HG03159 (cell line): Measurements from ENCODE around the gene TXNRD1.
"Not testable (repeated sequence)": the region's sequence is repeated elsewhere in the genome, so short reads cannot be mapped to it uniquely, and the experiment has no call there.

Experiments used
- ATAC-seq: cut with Tn5 transposase; IDR thresholded peaks from one replicate; pipeline ENCODE4 v1.9.1; 2021; ENCODE audit warnings: mild to moderate bottlenecking, moderate library complexity; ENCODE audit not compliant: unreplicated experiment

The TXNRD1 gene

DNA sequence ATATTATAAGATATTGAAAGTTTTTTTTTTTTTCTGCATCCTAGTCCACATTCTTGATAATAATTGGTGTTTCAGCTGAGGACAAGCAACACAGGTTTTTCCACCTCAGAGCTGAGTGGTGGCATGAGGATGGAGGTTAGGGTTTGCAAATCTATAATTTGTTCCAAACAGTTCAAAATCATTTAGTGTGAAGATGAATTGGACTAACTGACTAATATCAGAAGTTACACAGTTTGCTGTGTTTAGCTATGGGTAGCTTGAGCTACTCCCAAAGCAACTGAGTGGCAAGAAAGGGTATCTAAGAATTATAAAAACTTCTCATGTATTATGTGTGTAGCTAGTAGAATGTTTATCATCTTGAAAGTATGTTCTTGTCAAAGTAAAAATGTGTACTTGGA is 105.0 kb downstream of the TXNRD1 start:
- ATAC-seq: no peak

DNA sequence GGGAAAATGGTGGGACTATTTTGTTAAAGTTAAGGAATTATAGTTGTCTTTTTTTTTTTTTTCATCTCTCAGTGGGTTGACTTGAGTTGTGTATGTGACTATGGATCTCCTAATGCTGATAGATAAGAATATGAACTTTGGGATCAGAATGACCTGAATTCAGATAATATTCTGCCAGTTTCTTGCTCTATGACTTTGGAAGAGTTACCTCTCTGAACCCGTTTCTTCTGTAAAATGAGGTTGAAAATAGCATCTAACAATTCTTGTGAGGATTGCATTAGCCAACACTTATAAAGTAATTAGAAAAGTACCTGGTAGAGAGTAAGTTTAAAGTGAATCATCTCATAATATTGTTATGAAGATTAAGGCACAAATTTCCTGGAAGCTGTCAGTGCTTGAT is 106.4 kb downstream of the TXNRD1 start:
- ATAC-seq: no peak

DNA sequence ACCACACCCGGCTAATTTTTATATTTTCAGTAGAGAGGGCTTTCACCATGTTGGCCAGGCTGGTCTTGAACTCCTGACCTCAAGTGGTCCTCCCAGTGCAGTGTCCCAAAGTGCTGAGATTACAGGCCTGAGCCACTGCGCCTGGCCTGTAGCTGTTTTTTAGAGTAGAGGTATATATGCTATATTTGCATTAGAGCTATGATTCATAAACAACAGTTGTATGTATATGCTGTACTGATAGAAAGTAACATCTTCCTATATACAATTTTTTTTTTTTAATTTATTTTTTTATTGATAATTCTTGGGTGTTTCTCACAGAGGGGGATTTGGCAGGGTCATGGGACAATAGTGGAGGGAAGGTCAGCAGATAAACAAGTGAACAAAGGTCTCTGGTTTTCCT is 107.0 kb downstream of the TXNRD1 start:
- not testable (repeated sequence) for ATAC-seq

DNA sequence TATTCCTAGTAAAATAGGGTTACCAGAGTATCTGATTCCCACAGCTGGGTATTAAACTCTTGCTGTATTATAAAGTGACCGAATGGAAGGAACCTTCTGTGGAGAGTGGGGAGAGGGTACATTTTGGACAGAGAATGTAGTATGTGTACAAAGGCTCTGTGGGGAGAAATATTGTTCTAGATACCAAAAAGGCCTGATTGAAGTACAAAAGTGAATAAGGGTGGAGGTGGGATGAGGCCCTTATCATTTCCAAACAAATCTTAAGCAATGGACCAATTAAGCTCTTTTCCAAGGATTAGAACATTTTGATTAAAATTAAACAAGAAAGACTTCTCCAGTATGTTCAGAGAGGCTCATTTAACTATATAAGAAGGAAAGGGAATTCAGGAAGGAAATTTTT is 108.3 kb downstream of the TXNRD1 start:
- ATAC-seq: no peak

DNA sequence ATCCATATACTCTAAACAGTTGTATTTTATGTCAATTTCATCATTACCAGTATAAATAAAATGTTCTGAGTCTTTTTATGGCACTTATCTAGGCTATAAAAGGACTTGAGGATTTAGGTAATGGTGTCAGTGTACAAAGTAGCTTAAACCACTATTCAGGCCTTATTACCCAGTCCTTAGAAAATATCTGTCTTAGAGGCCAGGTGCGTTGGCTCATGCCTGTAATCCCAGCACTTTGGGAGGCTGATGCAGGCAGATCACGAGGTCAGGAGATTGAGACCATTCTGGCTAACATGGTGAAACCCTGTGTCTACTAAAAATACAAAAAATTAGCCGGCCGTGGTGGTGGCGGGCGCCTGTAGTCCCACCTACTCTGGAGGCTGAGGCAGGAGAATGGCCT is 112.7 kb downstream of the TXNRD1 start:
- not testable (repeated sequence) for ATAC-seq

DNA sequence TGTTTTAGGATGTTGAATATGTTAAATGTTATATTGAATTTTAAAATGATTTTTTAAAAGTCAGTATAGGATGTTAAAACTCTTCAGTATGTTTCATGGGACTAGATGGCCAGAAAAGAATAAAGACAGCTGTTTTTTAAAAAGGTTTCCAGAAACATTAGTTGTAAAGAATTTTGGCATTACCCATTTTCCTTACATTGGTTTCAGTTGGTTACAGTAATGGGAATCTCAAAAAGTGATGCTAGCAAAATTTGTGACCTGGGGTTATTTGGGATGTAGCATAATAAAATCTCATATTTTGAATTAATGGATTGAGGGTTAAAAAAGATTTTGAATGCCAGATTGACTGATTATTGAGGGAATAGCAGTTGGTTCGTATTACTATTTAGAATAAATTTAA is 113.2 kb downstream of the TXNRD1 start:
- no peak for ATAC-seq

DNA sequence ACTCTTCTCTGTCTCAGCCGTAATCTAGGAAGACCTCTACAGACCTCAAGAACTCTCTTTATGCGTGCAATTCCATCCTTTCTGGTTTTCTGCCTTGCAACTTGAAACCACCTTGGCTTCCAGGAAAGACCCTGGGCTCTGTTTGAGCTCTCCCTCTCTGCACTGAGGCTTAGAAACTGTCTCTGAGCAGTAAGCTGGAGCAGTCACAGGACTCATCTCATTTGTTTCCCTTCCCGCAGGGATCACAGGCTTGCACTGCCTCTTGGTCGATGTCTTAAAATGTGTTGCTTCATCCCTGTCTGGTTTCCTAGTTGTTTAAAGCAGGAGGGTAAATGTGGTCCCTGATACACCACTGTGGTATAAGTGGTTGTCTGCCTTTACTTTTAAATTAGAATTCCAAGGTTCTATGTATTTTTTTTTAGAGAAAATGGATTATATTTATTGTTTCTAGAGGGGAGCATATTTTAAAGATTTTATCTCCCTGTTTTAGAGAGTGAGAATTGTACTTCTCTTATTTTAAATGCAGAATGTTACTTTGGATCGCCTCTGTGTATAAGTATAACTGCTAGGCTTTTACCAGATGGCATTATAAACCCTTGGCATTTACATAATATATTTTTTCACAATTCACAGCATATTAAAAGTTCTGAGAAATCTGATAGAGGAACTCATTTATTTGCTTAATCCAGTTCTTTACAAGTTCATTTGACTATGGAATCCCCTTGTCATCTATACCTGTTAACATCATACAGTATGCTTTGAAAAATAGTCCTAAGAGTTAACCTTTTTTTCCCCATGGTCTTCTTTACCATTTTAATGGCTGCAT is 114.3 kb downstream of the TXNRD1 start:
- no peak for ATAC-seq

GRCh38 chr12:104331376-104331775 is 115.8 kb downstream of the TXNRD1 start:
- no peak for ATAC-seq

GRCh38 chr12:104332273-104332672 is 116.7 kb downstream of the TXNRD1 start:
- ATAC-seq: not testable (repeated sequence)

DNA sequence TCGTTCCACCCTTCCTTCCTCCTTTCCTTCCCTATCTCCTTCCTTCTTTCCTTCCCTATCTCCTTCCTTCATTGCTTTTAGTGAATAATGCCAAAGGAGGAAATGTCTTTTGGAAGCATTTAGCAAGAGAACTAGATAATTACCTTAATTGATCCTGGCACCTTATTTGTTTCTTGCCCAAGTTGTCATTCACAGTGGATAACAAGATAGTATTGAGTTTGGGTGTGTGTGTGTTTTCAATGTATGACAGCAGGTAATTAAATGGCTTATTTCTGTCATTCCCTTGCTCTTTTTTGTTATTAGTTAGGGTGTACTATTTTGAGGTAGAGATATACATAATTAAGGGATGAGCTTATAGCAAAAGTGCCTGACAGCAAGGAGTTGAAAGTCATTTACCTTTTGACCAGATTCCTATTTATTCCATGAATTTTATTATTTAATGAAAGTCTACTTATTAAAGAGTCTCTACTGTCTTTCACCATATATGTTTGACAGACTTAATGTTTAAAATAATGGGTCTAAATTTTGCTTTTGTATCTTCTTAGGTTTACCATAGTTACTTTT is 118.2 kb downstream of the TXNRD1 start:
- no peak for ATAC-seq

DNA sequence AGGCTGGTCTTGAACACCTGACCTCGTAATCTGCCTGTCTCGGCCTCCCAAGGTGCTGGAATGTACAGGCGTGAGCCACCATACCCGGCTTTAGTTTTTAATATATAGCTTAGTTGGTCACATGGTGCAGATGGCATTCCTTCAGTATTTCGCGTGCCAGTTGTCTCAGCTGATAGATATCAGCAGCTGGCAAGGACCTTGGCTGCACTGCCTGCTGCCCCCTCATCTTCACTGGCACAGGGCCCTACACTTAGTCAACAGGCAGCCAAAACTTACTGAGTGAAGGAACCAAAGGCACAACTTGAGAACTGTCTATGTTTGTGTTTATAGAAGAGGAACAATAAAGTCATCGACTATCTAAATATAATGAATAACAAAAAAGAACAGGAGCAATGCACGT is 119.0 kb downstream of the TXNRD1 start:
- no peak for ATAC-seq

- ATAC-seq: no peak
These were observed 120.5 kb downstream of the TXNRD1 start for GRCh38 chr12:104336115-104336514.

DNA sequence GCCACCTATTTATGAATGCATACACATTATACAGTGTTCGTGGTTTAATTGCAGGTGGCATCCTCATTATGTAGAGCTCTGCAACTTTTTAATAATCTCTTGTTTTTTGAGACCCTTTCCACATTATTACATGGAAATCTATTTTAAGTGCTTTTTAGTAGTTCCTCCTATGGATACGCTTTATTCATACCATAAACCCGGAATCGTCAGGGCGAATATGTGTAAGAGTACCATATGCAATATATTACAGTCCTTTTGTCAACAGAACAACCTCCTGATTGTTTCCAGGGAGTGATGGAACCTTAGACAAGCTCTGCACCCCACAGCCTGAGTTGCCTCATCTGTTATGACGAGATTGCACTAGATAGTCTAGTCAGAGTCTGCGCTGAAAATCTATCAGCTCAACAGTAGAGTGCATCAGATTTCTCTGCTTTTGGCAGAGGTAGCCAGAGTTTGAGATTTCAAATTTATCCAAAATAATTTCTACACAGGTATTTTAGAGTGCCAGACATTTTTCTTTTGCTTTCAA is 121.5 kb downstream of the TXNRD1 start:
- no peak for ATAC-seq

GRCh38 chr12:104339663-104340062 is 124.1 kb downstream of the TXNRD1 start:
- ATAC-seq: no peak

DNA sequence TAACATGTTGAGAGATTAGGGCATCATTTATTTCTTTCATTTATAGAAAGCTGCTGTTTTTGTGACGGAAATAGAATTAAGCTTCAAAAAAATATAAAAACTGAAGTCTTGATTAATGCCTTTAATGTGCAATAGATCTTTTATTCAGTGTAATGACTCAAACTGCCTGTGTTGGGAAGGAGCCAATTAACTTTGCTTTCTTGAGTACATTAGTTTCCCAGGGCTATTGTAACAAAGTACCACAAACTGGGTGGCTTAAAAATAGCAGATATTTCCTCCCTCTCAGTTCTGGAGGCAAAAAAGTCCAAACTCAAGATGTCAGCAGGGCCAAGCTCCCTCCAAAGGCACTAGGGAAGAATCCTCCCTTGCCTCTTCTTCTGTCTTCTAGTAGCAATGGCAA is 124.6 kb downstream of the TXNRD1 start:
- no peak for ATAC-seq

DNA sequence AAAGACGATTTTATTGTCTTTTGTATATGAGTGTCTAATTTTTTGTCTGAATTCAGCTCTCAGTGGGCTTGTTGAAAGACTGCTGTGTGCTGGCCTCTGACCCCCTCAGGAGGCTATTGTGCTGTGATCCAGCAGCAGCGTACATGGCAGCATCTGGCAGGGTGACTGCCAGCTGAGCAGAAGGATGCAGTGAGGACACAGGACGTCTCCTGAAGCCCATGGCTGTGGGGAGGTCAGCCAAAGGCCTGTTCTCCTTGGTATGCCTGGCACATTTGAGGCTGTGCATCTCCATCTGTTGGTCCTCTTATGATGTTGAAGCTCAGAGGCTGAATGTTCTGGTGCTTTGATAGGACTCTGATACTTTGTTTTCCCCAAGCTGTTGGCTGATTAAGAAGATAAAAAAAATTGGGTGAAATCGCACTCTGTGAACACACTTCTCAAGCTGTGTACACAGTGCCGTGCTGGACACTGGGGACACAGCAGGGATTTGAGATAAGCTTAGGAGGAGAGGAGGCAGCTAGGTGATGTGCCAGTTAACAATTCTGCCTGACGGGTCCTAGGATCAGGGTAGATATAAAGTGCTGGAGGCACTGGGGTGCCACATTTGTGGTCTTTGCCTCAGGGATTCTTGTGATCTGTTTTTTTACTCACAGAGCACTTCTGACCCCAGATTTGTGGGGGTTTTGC is 125.5 kb downstream of the TXNRD1 start:
- no peak for ATAC-seq

DNA sequence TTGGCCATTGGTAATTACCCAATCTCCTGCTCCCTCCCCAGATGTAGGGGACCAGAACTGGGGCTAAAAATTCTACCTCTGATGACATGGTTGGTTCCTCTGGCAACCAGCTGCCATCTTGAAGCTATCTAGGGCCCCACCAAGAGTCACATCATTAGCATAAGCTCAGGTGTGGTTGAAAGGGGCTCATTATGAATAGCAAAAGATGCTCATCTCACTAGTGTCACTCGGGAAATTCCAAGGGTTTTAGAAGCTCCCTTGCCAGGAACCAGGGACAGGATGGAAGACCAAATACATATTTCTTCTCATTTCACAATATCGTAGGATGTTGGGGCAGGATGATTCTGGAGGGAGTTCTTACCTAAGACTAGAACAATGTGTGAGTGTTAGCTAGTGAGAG is 126.6 kb downstream of the TXNRD1 start:
- ATAC-seq: no peak

GRCh38 chr12:104342635-104343249 is 127.2 kb downstream of the TXNRD1 start:
- ATAC-seq: no peak

DNA sequence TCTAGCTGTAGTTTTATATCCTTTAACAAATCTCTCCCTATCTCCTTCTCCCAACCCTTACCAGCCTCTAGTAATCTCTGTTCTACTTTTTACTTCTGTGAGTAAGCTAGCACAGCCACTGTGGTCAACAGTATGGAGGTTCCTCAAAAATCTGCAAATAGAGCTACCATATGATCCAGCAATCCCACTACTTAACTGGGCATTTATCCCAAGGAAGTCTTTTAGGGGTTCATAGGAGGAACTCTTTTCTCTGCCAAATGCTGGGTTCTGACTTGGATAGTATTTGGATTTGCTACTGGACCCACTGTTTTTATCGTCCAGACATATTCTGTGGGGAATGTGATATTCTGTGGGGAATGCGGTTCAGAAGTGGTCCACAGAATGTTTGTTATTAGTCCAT is 129.1 kb downstream of the TXNRD1 start:
- ATAC-seq: no peak

DNA sequence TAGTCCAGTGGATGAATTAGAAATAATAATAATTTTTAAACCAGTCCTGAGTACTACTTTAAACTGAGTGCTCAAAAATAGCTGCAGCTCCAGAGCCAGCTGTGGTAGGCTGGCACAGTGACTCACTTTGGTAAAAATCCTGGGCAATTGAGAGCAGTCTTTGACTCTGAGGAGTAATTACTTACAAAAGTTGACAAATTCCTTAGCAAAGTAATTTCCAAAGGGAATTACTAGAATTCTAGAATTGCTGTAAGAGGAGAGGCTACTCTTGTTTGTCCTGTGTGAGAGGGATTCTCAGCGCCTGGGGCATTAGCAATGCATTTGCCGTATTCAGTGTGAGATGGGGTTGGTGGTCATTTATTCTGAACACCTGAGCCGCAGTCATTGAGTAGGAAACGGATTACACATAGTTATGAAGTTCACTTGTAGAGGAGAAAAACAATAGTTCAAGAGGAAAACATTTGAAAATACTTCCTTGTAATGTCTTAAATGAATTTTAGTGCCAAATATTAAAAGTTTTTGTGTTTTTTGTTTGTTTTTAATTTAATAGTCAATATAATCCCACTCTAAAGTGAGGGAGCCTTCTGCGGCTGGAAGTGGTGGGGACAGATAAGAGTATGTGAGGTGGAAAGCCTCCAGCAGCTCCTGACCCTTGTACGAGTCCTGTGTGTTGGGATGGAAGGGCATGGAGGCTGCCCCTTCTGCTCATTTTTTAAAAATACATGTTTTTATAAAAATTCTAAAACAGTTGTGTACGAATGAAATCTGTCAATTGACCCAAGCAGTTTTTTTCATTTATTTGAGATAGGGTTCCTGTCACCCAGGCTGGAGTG is 129.9 kb downstream of the TXNRD1 start:
- no peak for ATAC-seq
